Glutamatergic neuron (in vitro differentiated cells): ENCODE measurements around the gene NRIP2. TPM values are rescaled to one million over a fixed set of nuclear protein-coding genes. Genes with fewer than 3 reads are reported as not detected.

ENCODE experiments used
- DNase-seq: peaks from one replicate; pipeline ENCODE4 v3.0.0; 2022
- H3K27ac Mint-ChIP-seq: one replicate; pipeline ENCODE4 v1.8.0; 2020; ENCODE audit warnings: mild to moderate bottlenecking, mixed read lengths, inconsistent platforms; ENCODE audit not compliant: unreplicated experiment
- H3K27me3 Mint-ChIP-seq: one replicate; pipeline ENCODE4 v1.8.0; 2020; ENCODE audit warnings: mild to moderate bottlenecking, moderate library complexity, mixed read lengths, inconsistent platforms; ENCODE audit not compliant: unreplicated experiment
- H3K36me3 Mint-ChIP-seq: one replicate; pipeline ENCODE4 v1.8.0; 2020; ENCODE audit warnings: mild to moderate bottlenecking, mixed read lengths, inconsistent platforms; ENCODE audit not compliant: unreplicated experiment
- H3K4me1 Mint-ChIP-seq: one replicate; pipeline ENCODE4 v1.8.0; 2020; ENCODE audit warnings: mild to moderate bottlenecking, low read depth, mixed read lengths, inconsistent platforms; ENCODE audit not compliant: unreplicated experiment
- H3K4me3 Mint-ChIP-seq: one replicate; pipeline ENCODE4 v1.8.0; 2020; ENCODE audit warnings: mild to moderate bottlenecking, mixed read lengths, inconsistent platforms; ENCODE audit not compliant: unreplicated experiment
- H3K9me3 Mint-ChIP-seq: one replicate; pipeline ENCODE4 v1.8.0; 2020; ENCODE audit warnings: mild to moderate bottlenecking, moderate library complexity, mixed read lengths, inconsistent platforms; ENCODE audit not compliant: unreplicated experiment
- CTCF ChIP-seq: fragments of 200-600 bp; sonication (generic); IDR thresholded peaks from one replicate; pipeline ENCODE4 v1.5.0; 2021; ENCODE audit not compliant: partially characterized antibody, unreplicated experiment
- total RNA-seq: library from RNA; stranded (reverse); fragmentation: NEBNext Ultra II Directional; extraction: Animal tissue kit (Norgen Biotek cat#: 25700); gene quantifications from one replicate; pipeline ENCODE4 v1.2.1, GENCODE V29; 2021; ENCODE audit not compliant: unreplicated experiment

Gene NRIP2
- total RNA-seq, 1 donor from 2014 or later, result not detected

GRCh38 chr12:2858944-2859421 is 24.1 kb upstream of the NRIP2 start:
- Mint-ChIP-seq H3K4me3 (no peak overlapping the region), H3K9me3 (peaks cover 3% of the 10 kb centered on the region), H3K4me1 (no peaks in the 10 kb centered on the region), H3K27me3 (no peaks in the 10 kb centered on the region), H3K27ac (no peak overlapping the region), H3K36me3 (no peaks in the 10 kb centered on the region)
- no peak for DNase-seq
- TF ChIP-seq CTCF, result no peak

GRCh38 chr12:2858334-2858733 is 23.5 kb upstream of the NRIP2 start:
- no peaks in the 10 kb centered on the region for H3K4me1 Mint-ChIP-seq
- H3K4me3 Mint-ChIP-seq, result no peak overlapping the region
- peaks cover 3% of the 10 kb centered on the region for H3K9me3 Mint-ChIP-seq
- no peak overlapping the region for H3K27ac Mint-ChIP-seq
- TF ChIP-seq CTCF, result no peak
- no peak for DNase-seq
- H3K27me3 Mint-ChIP-seq, result no peaks in the 10 kb centered on the region
- H3K36me3 Mint-ChIP-seq, result no peaks in the 10 kb centered on the region

GRCh38 chr12:2857576-2857975 is 22.7 kb upstream of the NRIP2 start:
- Mint-ChIP-seq H3K4me3 (no peak overlapping the region), H3K9me3 (peaks cover 3% of the 10 kb centered on the region), H3K4me1 (no peaks in the 10 kb centered on the region), H3K27ac (no peak overlapping the region), H3K36me3 (no peaks in the 10 kb centered on the region), H3K27me3 (no peaks in the 10 kb centered on the region)
- no peak for DNase-seq
- no peak for TF ChIP-seq CTCF

- no peak within 1 kb of the TSS for H3K4me3 Mint-ChIP-seq
- no peak for DNase-seq
- no peaks in the 10 kb centered on the region for H3K4me1 Mint-ChIP-seq
- H3K36me3 Mint-ChIP-seq, result no peaks in the 10 kb centered on the region
- no peaks in the 10 kb centered on the region for H3K27me3 Mint-ChIP-seq
- peaks cover 3% of the 10 kb centered on the region for H3K9me3 Mint-ChIP-seq
- no peak within 1 kb of the TSS for H3K27ac Mint-ChIP-seq
- no peak for TF ChIP-seq CTCF
Measured at GRCh38 chr12:2857021-2857431, 22.2 kb upstream of the NRIP2 start, which contains the start of gene TEX52. TSS of gene TEX52 (minus strand) at chr12:2857039. CDS start at chr12:2857026, 13 bp downstream.

DNA sequence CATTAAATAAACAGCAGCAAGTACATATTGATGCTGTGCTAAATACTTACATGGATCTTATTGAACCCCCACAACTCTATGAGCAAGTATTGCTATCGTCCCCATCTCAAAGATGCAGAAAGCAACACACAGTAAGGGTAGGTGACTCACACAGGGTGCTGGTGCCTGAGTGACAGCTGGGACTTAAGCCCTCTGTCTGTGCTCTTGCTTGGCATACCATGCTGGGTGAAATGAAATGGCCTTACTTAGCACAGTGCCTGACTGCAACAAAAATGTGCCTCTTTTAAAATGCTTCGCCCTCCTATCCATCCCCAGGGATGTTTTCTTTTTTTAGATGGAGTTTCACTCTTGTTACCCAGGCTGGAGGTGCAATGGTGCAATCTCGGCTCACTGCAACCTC is 21.2 kb upstream of the NRIP2 start:
- no peak for TF ChIP-seq CTCF
- Mint-ChIP-seq H3K36me3 (no peaks in the 10 kb centered on the region), H3K27me3 (no peaks in the 10 kb centered on the region), H3K9me3 (peaks cover 1% of the 10 kb centered on the region), H3K4me1 (no peaks in the 10 kb centered on the region), H3K27ac (no peak overlapping the region), H3K4me3 (no peak overlapping the region)
- DNase-seq, result no peak
